Type B pancreatic cell (in vitro differentiated cells): ENCODE data around the gene RASSF10. TPM values are rescaled to one million over a fixed set of nuclear protein-coding genes. Genes with fewer than 3 reads are reported as not detected.

Source experiments
- DNase-seq: peaks from one replicate; pipeline ENCODE4 v3.0.0; 2021; ENCODE audit warnings: mixed read lengths; ENCODE audit not compliant: unreplicated experiment; ENCODE audit errors: extremely low spot score
- H3K27ac Mint-ChIP-seq: 2 replicates; pipeline ENCODE4 v1.8.0; 2021; ENCODE audit warnings: mild to moderate bottlenecking, mixed read lengths
- H3K27me3 Mint-ChIP-seq: 2 replicates; pipeline ENCODE4 v1.8.0; 2021; ENCODE audit warnings: mixed read lengths
- H3K36me3 Mint-ChIP-seq: 2 replicates; pipeline ENCODE4 v1.8.0; 2021; ENCODE audit warnings: mixed read lengths
- H3K4me1 Mint-ChIP-seq: one replicate; pipeline ENCODE4 v1.8.0; 2021; ENCODE audit warnings: mixed read lengths; ENCODE audit not compliant: unreplicated experiment
- H3K4me3 Mint-ChIP-seq: 2 replicates; pipeline ENCODE4 v1.8.0; 2021; ENCODE audit warnings: mild to moderate bottlenecking, mixed read lengths
- H3K9me3 Mint-ChIP-seq: 2 replicates; pipeline ENCODE4 v1.8.0; 2021; ENCODE audit warnings: mixed read lengths
- CTCF ChIP-seq: fragments of 200-600 bp; sonication (generic); conservative IDR thresholded peaks from 2 replicates; pipeline ENCODE4 v1.5.0; 2021; ENCODE audit warnings: antibody characterized with exemption, mild to moderate bottlenecking
- total RNA-seq: library from RNA; stranded (reverse); gene quantifications from 2 replicates; pipeline ENCODE4 v1.2.1, GENCODE V29; 2021; ENCODE audit warnings: low replicate concordance

The RASSF10 gene
- total RNA-seq, 1 donor from 2014 or later, result 8.6 TPM

- Mint-ChIP-seq H3K36me3 (peaks cover 10% of the 10 kb centered on the region), H3K4me3 (peak overlapping the region; percentile 92), H3K27me3 (peaks cover 79% of the 10 kb centered on the region), H3K27ac (peak overlapping the region; percentile 17), H3K4me1 (peaks cover 33% of the 10 kb centered on the region), H3K9me3 (no peaks in the 10 kb centered on the region)
- no peak for TF ChIP-seq CTCF
- no peak for DNase-seq
Measured at GRCh38 chr11:13008061-13008435, 1.1 kb upstream of the RASSF10 start.

- peaks cover 83% of the 10 kb centered on the region for H3K27me3 Mint-ChIP-seq
- TF ChIP-seq CTCF, result no peak
- DNase-seq, result peak; percentile 68
- peaks cover 34% of the 10 kb centered on the region for H3K4me1 Mint-ChIP-seq
- H3K9me3 Mint-ChIP-seq, result no peaks in the 10 kb centered on the region
- peaks cover 10% of the 10 kb centered on the region for H3K36me3 Mint-ChIP-seq
- peak overlapping the region; percentile 92 for H3K4me3 Mint-ChIP-seq
- H3K27ac Mint-ChIP-seq, result no peak overlapping the region
Measured at GRCh38 chr11:13009476-13009920, 382 bp downstream of the RASSF10 start.

GRCh38 chr11:13009921-13010748 lies 1.0 kb downstream of the RASSF10 start:
- H3K9me3 Mint-ChIP-seq, result no peaks in the 10 kb centered on the region
- H3K36me3 Mint-ChIP-seq, result peaks cover 10% of the 10 kb centered on the region
- peak overlapping the region; percentile 92 for H3K4me3 Mint-ChIP-seq
- H3K27ac Mint-ChIP-seq, result no peak overlapping the region
- peak; percentile 9 for TF ChIP-seq CTCF
- peaks cover 88% of the 10 kb centered on the region for H3K27me3 Mint-ChIP-seq
- H3K4me1 Mint-ChIP-seq, result peaks cover 34% of the 10 kb centered on the region
- peak; percentile 72 for DNase-seq

DNA sequence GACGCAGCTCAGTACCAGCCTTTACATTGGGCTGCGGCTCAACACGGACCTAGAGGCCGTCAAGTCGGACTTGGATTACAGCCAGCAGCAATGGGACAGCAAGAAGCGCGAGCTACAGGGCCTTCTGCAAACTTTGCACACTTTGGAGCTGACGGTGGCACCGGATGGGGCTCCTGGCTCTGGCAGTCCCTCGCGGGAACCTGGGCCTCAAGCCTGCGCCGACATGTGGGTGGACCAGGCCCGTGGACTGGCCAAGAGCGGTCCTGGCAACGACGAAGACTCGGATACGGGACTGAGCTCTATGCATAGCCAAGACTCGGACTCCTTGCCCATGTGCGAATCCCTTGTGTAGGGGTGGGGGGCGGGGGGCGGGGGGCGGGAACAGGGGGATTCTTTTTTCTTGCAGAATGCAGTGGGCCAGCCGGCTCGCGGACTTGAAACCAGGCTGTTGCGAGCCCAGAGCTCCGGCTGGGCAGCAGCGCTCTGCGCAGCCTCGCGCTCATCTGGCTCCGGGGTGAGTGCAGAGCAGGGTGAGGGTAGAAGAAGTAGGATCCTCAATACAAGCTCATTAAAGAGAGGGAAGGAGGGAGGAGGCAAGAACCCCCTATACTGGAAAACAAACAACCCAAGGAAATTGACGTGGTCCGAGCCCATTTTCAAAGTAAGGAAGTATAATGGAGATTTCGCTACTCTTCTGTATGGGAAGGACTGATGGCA lies 1.8 kb downstream of the RASSF10 start:
- H3K27me3 Mint-ChIP-seq, result peaks cover 86% of the 10 kb centered on the region
- TF ChIP-seq CTCF, result no peak
- peaks cover 34% of the 10 kb centered on the region for H3K4me1 Mint-ChIP-seq
- no peaks in the 10 kb centered on the region for H3K9me3 Mint-ChIP-seq
- peak; percentile 68 for DNase-seq
- H3K36me3 Mint-ChIP-seq, result peaks cover 6% of the 10 kb centered on the region
- H3K27ac Mint-ChIP-seq, result peak overlapping the region; percentile 54
- H3K4me3 Mint-ChIP-seq, result peak overlapping the region; percentile 92

GRCh38 chr11:13011466-13012055 lies 2.4 kb downstream of the RASSF10 start:
- H3K4me3 Mint-ChIP-seq, result peak overlapping the region; percentile 92
- peak overlapping the region; percentile 63 for H3K27ac Mint-ChIP-seq
- H3K36me3 Mint-ChIP-seq, result peaks cover 6% of the 10 kb centered on the region
- peaks cover 85% of the 10 kb centered on the region for H3K27me3 Mint-ChIP-seq
- no peak for DNase-seq
- TF ChIP-seq CTCF, result no peak
- H3K9me3 Mint-ChIP-seq, result no peaks in the 10 kb centered on the region
- H3K4me1 Mint-ChIP-seq, result peaks cover 34% of the 10 kb centered on the region
